HCT116 (cell line): ENCODE results near the gene WNT7B. TPM values are rescaled to one million over a fixed set of nuclear protein-coding genes. Genes with fewer than 3 reads are reported as not detected.

Source experiments
- ATAC-seq: fragments of 200-7000 bp; cut with Tn5 transposase; 2 replicates; pipeline ENCODE4 v1.9.1; 2020; ENCODE audit warnings: mild to moderate bottlenecking, moderate library complexity
- BruUV-seq: library from RNA; stranded (reverse); fragments of 400-500 nt; replicated peaks from 2 replicates; lab custom pipeline; 2021; lab: Mats Ljungman, UMichigan
- CTCF ChIA-PET: fragments of 300-600 bp; sonication (Branson Sonifier 250); formaldehyde crosslinking; loops from one replicate; lab custom pipeline; 2021; ENCODE audit warnings: antibody characterized with exemption; lab: Charles Lee
- POLR2A ChIA-PET: fragments of 300-600, 350-600 bp; sonication (Branson Sonifier 250); formaldehyde crosslinking; loops from one replicate; lab custom pipeline; 2021; ENCODE audit warnings: antibody characterized with exemption; lab: Charles Lee
- RAD21 ChIA-PET, 2 experiments: fragments of 300-600 bp; sonication (Branson Sonifier 250); formaldehyde crosslinking; loops; one replicate each; lab custom pipeline; 2023; ENCODE audit warnings: low total read pairs in 2 of 2; ENCODE audit not compliant: uncharacterized antibody in 2 of 2, unreplicated experiment in 2 of 2, low non-redundant PET in 1 of 2; lab: Charles Lee
- DNase-seq: peaks from one replicate; pipeline ENCODE4 v3.0.0-alpha.2; 2010; ENCODE audit warnings: low read depth, low spot score
- H2AFZ ChIP-seq: fragments of 200-600 bp; shearing (Covaris generic), sonication (generic); 2 replicates; pipeline ENCODE4 v1.6.1; 2017; ENCODE audit warnings: low read depth, mixed run types, mixed read lengths, antibody characterized with exemption, low read length; ENCODE audit not compliant: poor library complexity, severe bottlenecking
- H3K27ac ChIP-seq: 2 replicates; pipeline ENCODE4 v1.5.1; 2012; ENCODE audit warnings: low read depth, low read length
- H3K27me3 ChIP-seq: fragments of 200-600 bp; sonication (generic); 2 replicates; pipeline ENCODE4 v1.6.1; 2016; ENCODE audit warnings: mixed run types, low read length, mixed read lengths; ENCODE audit not compliant: insufficient read depth
- H3K36me3 ChIP-seq, 2 experiments: fragments of 200-500 bp in 1 of 2; fragments of 200-600 bp in 1 of 2; sonication (Bioruptor generic) in 1 of 2; sonication (generic) in 1 of 2; 2 replicates each; pipeline versions ENCODE4 v1.5.1 to v1.6.1; 2014 to 2016; ENCODE audit warnings: low read length in 2 of 2, inconsistent platforms in 1 of 2, mixed read lengths in 1 of 2, mixed run types in 1 of 2; ENCODE audit not compliant: insufficient read depth in 2 of 2, control insufficient read depth in 1 of 2
- H3K4me1 ChIP-seq, 2 experiments: fragments of 200-600 bp in 1 of 2; sonication (generic) in 1 of 2; 2 replicates each; pipeline versions ENCODE4 v1.5.1 to v1.6.1; 2012 to 2017; ENCODE audit warnings: low read length in 2 of 2, inconsistent platforms in 1 of 2, mild to moderate bottlenecking in 1 of 2, mixed read lengths in 1 of 2, mixed run types in 1 of 2, moderate library complexity in 1 of 2; ENCODE audit not compliant: insufficient read depth in 2 of 2, control insufficient read depth in 1 of 2
- H3K4me2 ChIP-seq: fragments of 200-600 bp; sonication (generic); 2 replicates; pipeline ENCODE4 v1.6.1; 2017; ENCODE audit warnings: mixed run types, low read length, mixed read lengths
- H3K4me3 ChIP-seq, 2 experiments: fragments of 200-600 bp in 1 of 2; sonication (generic) in 1 of 2; replicated peaks in 1 of 2; 2 replicates each; pipeline ENCODE4 v1.5.1; 2011 to 2016; ENCODE audit warnings: low read length in 2 of 2, control low read depth in 1 of 2, low read depth in 1 of 2, mild to moderate bottlenecking in 1 of 2, mixed read lengths in 1 of 2, mixed run types in 1 of 2
- H3K79me2 ChIP-seq: fragments of 200-600 bp; sonication (generic); 2 replicates; pipeline ENCODE4 v1.6.1; 2017; ENCODE audit warnings: mild to moderate bottlenecking, mixed run types, low read length, moderate library complexity, mixed read lengths; ENCODE audit not compliant: insufficient read depth
- H3K9ac ChIP-seq: fragments of 200-600 bp; sonication (generic); 2 replicates; pipeline ENCODE4 v1.6.1; 2016; ENCODE audit warnings: low read length, mixed read lengths
- H3K9me2 ChIP-seq: fragments of 200-600 bp; sonication (generic), shearing (Covaris generic); 2 replicates; pipeline ENCODE4 v1.6.1; 2017; ENCODE audit warnings: mixed run types, mild to moderate bottlenecking, moderate library complexity; ENCODE audit not compliant: insufficient read depth
- H3K9me3 ChIP-seq, 2 experiments: fragments of 200-500 bp in 1 of 2; fragments of 200-600 bp in 1 of 2; sonication (Bioruptor generic) in 1 of 2; sonication (generic) in 1 of 2; 2 replicates each; pipeline ENCODE4 v1.6.1; 2014 to 2017; ENCODE audit warnings: low read length in 2 of 2, mixed read lengths in 2 of 2, inconsistent platforms in 1 of 2, low read depth in 1 of 2, mild to moderate bottlenecking in 1 of 2, mixed run types in 1 of 2, moderate library complexity in 1 of 2; ENCODE audit not compliant: control insufficient read depth in 1 of 2, insufficient read depth in 1 of 2
- H4K20me1 ChIP-seq: fragments of 200-600 bp; sonication (generic), shearing (Covaris generic); 2 replicates; pipeline ENCODE4 v1.6.1; 2017; ENCODE audit warnings: mixed run types, mild to moderate bottlenecking, moderate library complexity; ENCODE audit not compliant: insufficient read depth
- EGR1 ChIP-seq: IDR thresholded peaks from 2 replicates; pipeline ENCODE4 v1.6.1; 2012; ENCODE audit warnings: low read depth
- ELF1 ChIP-seq: IDR thresholded peaks from 2 replicates; pipeline ENCODE4 v1.6.1; 2012; ENCODE audit warnings: low read depth, borderline replicate concordance
- EZH2 ChIP-seq: fragments of 200-600 bp; sonication (generic); IDR thresholded peaks from 2 replicates; pipeline ENCODE4 v1.6.1; 2017; ENCODE audit warnings: antibody characterized with exemption, mixed run types
- JUND ChIP-seq: IDR thresholded peaks from 2 replicates; pipeline ENCODE4 v1.6.1; 2012
- POLR2AphosphoS5 ChIP-seq: IDR thresholded peaks from 2 replicates; pipeline ENCODE4 v1.6.1; 2011; ENCODE audit warnings: mild to moderate bottlenecking, low read depth, low read length, moderate library complexity
- RAD21 ChIP-seq: IDR thresholded peaks from 2 replicates; pipeline ENCODE4 v1.6.1; 2012; ENCODE audit warnings: low read depth, mild to moderate bottlenecking
- SP1 ChIP-seq: IDR thresholded peaks from 2 replicates; pipeline ENCODE4 v1.6.1; 2012; ENCODE audit warnings: low read depth
- ZFX ChIP-seq: fragments of 450-650 bp; IDR thresholded peaks from 2 replicates; pipeline ENCODE4 v1.6.1; 2017
- ZNF274 ChIP-seq: fragments of 200-500 bp; sonication (Bioruptor generic); IDR thresholded peaks from 2 replicates; pipeline ENCODE4 v1.6.1; 2014; ENCODE audit warnings: mild to moderate bottlenecking, low read depth, low read length, inconsistent platforms
- intact Hi-C: fragments of 100-400 bp; cut with micrococcal nuclease; formaldehyde crosslinking; loops from 2 replicates; pipeline ENCODE4 v1.10.0; 2022
- total RNA-seq: library from RNA; stranded (reverse); gene quantifications from one replicate; pipeline ENCODE4 v1.2.1, GENCODE V29; 2021; ENCODE audit not compliant: unreplicated experiment
- TF ChIP-seq, protein P1 (sequence below): IDR thresholded peaks from 2 replicates; pipeline ENCODE4 v1.6.1; 2012; ENCODE audit warnings: low read depth
- TF ChIP-seq, protein P2 (sequence below): IDR thresholded peaks from 2 replicates; pipeline ENCODE4 v1.6.1; 2012
- TF ChIP-seq, protein P3 (sequence below): IDR thresholded peaks from 2 replicates; pipeline ENCODE4 v1.6.1; 2012
- TF ChIP-seq, protein P4 (sequence below), 3 experiments: fragments of 200-600 bp in 1 of 3; sonication (generic) in 1 of 3; IDR thresholded peaks in 2 of 3; conservative IDR thresholded peaks in 1 of 3; 2 replicates each; pipeline ENCODE4 v1.5.1; 2012 to 2017; ENCODE audit warnings: low read depth in 2 of 3, low read length in 2 of 3, antibody characterized with exemption in 1 of 3, borderline replicate concordance in 1 of 3, control low read depth in 1 of 3, mild to moderate bottlenecking in 1 of 3, mixed read lengths in 1 of 3, mixed run types in 1 of 3, moderate library complexity in 1 of 3; ENCODE audit not compliant: insufficient read depth in 1 of 3

Gene WNT7B
- total RNA-seq, 1 experiment from 2014 or later: 10.5 TPM

- TF ChIP-seq, protein P1, sequence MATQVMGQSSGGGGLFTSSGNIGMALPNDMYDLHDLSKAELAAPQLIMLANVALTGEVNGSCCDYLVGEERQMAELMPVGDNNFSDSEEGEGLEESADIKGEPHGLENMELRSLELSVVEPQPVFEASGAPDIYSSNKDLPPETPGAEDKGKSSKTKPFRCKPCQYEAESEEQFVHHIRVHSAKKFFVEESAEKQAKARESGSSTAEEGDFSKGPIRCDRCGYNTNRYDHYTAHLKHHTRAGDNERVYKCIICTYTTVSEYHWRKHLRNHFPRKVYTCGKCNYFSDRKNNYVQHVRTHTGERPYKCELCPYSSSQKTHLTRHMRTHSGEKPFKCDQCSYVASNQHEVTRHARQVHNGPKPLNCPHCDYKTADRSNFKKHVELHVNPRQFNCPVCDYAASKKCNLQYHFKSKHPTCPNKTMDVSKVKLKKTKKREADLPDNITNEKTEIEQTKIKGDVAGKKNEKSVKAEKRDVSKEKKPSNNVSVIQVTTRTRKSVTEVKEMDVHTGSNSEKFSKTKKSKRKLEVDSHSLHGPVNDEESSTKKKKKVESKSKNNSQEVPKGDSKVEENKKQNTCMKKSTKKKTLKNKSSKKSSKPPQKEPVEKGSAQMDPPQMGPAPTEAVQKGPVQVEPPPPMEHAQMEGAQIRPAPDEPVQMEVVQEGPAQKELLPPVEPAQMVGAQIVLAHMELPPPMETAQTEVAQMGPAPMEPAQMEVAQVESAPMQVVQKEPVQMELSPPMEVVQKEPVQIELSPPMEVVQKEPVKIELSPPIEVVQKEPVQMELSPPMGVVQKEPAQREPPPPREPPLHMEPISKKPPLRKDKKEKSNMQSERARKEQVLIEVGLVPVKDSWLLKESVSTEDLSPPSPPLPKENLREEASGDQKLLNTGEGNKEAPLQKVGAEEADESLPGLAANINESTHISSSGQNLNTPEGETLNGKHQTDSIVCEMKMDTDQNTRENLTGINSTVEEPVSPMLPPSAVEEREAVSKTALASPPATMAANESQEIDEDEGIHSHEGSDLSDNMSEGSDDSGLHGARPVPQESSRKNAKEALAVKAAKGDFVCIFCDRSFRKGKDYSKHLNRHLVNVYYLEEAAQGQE: no peak
- TF ChIP-seq ZFX (no peak), RAD21 (no peak), EGR1 (no peak), JUND (no peak)
- TF ChIP-seq, protein P2, sequence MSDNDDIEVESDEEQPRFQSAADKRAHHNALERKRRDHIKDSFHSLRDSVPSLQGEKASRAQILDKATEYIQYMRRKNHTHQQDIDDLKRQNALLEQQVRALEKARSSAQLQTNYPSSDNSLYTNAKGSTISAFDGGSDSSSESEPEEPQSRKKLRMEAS: no peak
Observed at GRCh38 chr22:46000081-46001027, 23.4 kb upstream of the WNT7B start (continued).

- ATAC-seq (no peak), DNase-seq (no peak)
- Histone ChIP-seq H3K4me3 (no peak overlapping the region), H3K9ac (no peak overlapping the region), H3K27me3 (no peaks in the 10 kb centered on the region), H3K9me3 (no peaks in the 10 kb centered on the region), H3K4me1 (peaks cover 0 to 20% of the 10 kb centered on the region in 2 experiments; a peak in 2 of 4 replicates), H3K79me2 (no peaks in the 10 kb centered on the region), H4K20me1 (no peaks in the 10 kb centered on the region), H3K27ac (no peak overlapping the region), H3K4me2 (no peak overlapping the region), H2AFZ (no peak overlapping the region), H3K36me3 (no peaks in the 10 kb centered on the region), H3K9me2 (no peaks in the 10 kb centered on the region)
- ChIA-PET RAD21 (interaction anchor here in 1 of 2 experiments (0.7 kb wide), 1 partner anchor 123 kb away, joined by 3 read pairs; no protein-coding TSS in a partner anchor), POLR2A (no interaction called here), CTCF (no interaction called here)
- intact Hi-C loops: no loop called here
- no TSS peak for BruUV-seq
- TF ChIP-seq SP1: no peak
- no peak for TF ChIP-seq POLR2AphosphoS5
- no peak for TF ChIP-seq ZFX
- TF ChIP-seq, protein P1: no peak
- TF ChIP-seq EGR1: no peak
- no peak for TF ChIP-seq JUND
- TF ChIP-seq, protein P3, sequence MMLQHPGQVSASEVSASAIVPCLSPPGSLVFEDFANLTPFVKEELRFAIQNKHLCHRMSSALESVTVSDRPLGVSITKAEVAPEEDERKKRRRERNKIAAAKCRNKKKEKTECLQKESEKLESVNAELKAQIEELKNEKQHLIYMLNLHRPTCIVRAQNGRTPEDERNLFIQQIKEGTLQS: no peak
- TF ChIP-seq ZNF274: no peak
- no peak for TF ChIP-seq EZH2
- TF ChIP-seq ELF1: no peak
- TF ChIP-seq, protein P4, sequence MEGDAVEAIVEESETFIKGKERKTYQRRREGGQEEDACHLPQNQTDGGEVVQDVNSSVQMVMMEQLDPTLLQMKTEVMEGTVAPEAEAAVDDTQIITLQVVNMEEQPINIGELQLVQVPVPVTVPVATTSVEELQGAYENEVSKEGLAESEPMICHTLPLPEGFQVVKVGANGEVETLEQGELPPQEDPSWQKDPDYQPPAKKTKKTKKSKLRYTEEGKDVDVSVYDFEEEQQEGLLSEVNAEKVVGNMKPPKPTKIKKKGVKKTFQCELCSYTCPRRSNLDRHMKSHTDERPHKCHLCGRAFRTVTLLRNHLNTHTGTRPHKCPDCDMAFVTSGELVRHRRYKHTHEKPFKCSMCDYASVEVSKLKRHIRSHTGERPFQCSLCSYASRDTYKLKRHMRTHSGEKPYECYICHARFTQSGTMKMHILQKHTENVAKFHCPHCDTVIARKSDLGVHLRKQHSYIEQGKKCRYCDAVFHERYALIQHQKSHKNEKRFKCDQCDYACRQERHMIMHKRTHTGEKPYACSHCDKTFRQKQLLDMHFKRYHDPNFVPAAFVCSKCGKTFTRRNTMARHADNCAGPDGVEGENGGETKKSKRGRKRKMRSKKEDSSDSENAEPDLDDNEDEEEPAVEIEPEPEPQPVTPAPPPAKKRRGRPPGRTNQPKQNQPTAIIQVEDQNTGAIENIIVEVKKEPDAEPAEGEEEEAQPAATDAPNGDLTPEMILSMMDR (IDR thresholded peaks at IDR 0.05 in 2 of 3, conservative IDR thresholded peaks at IDR 0.05 in 1 of 3; ENCODE audit: borderline replicate concordance in 1 of 3, insufficient read depth in 1 of 3, low read depth in 2 of 3, low read length in 2 of 3): no peak
Observed at GRCh38 chr22:45999379-45999971, 22.5 kb upstream of the WNT7B start.
